Liver (tissue), 9 donors: Measurements from ENCODE around the gene IFRD1. TPM values are rescaled to one million over a fixed set of nuclear protein-coding genes. Genes with fewer than 3 reads are reported as not detected.

ENCODE experiments used
- DNase-seq: peaks from one replicate; pipeline ENCODE4 v3.0.0-alpha.2; 2017; ENCODE audit warnings: low spot score
- H3K27ac ChIP-seq, 2 donors: one replicate each; pipeline ENCODE4 v1.7.0; 2013; ENCODE audit warnings: inconsistent platforms in 2 of 2, low read length in 2 of 2, control low read depth in 1 of 2, low read depth in 1 of 2, mild to moderate bottlenecking in 1 of 2
- H3K27me3 ChIP-seq, 4 donors: one replicate each; pipeline versions ENCODE4 v1.6.1 to v1.7.0; 2013; ENCODE audit warnings: low read length in 3 of 4, inconsistent platforms in 1 of 4, mild to moderate bottlenecking in 1 of 4, moderate library complexity in 1 of 4; ENCODE audit not compliant: control insufficient read depth in 4 of 4, insufficient read depth in 4 of 4
- H3K36me3 ChIP-seq, 4 donors: one replicate each; pipeline versions ENCODE4 v1.6.1 to v1.7.0; 2013; ENCODE audit warnings: low read length in 3 of 4, mild to moderate bottlenecking in 3 of 4, low read depth in 1 of 4, moderate library complexity in 1 of 4; ENCODE audit not compliant: control insufficient read depth in 4 of 4, insufficient read depth in 3 of 4
- H3K4me1 ChIP-seq, 4 donors: one replicate each; pipeline versions ENCODE4 v1.6.1 to v1.7.0; 2013; ENCODE audit warnings: low read length in 3 of 4, mild to moderate bottlenecking in 3 of 4, moderate library complexity in 1 of 4; ENCODE audit not compliant: control insufficient read depth in 4 of 4, insufficient read depth in 4 of 4
- H3K4me3 ChIP-seq, 3 donors: one replicate each; pipeline versions ENCODE4 v1.6.1 to v1.7.0; 2013; ENCODE audit warnings: low read length in 3 of 3, control low read depth in 1 of 3, low read depth in 1 of 3, mild to moderate bottlenecking in 1 of 3
- H3K9ac ChIP-seq, 2 donors: one replicate each; pipeline ENCODE4 v1.7.0; 2013; ENCODE audit warnings: low read length in 2 of 2, mild to moderate bottlenecking in 2 of 2, moderate library complexity in 2 of 2, control low read depth in 1 of 2, low read depth in 1 of 2
- H3K9me3 ChIP-seq, 4 donors: one replicate each; pipeline versions ENCODE4 v1.6.1 to v1.7.0; 2013; ENCODE audit warnings: low read length in 3 of 4; ENCODE audit not compliant: control insufficient read depth in 4 of 4
- ATF3 ChIP-seq: IDR thresholded peaks from 2 replicates; pipeline ENCODE4 v1.6.1; 2016; ENCODE audit warnings: antibody characterized with exemption
- CTCF ChIP-seq: fragments of 150-350 bp; IDR thresholded peaks from 2 replicates; pipeline ENCODE4 v1.5.1; 2017; ENCODE audit warnings: improper control_type of control experiment, low read depth, low read length; ENCODE audit not compliant: missing input control
- FOXA1 ChIP-seq: IDR thresholded peaks from 2 replicates; pipeline ENCODE4 v1.6.1; 2016; ENCODE audit warnings: antibody characterized with exemption
- FOXA2 ChIP-seq: IDR thresholded peaks from 2 replicates; pipeline ENCODE4 v1.6.1; 2016; ENCODE audit warnings: antibody characterized with exemption
- GABPA ChIP-seq, 2 donors: IDR thresholded peaks in 1 of 2; conservative IDR thresholded peaks in 1 of 2; 2 replicates each; pipeline ENCODE4 v1.6.1; 2016; ENCODE audit warnings: antibody characterized with exemption in 2 of 2, mild to moderate bottlenecking in 1 of 2, moderate library complexity in 1 of 2
- HNF4A ChIP-seq, 2 donors: conservative IDR thresholded peaks; 2 replicates each; pipeline ENCODE4 v1.6.1; 2016; ENCODE audit warnings: antibody characterized with exemption in 2 of 2, mild to moderate bottlenecking in 2 of 2
- HNF4G ChIP-seq: IDR thresholded peaks from 2 replicates; pipeline ENCODE4 v1.6.1; 2016; ENCODE audit warnings: antibody characterized with exemption
- JUND ChIP-seq, 2 donors: IDR thresholded peaks; 2 replicates each; pipeline ENCODE4 v1.6.1; 2016; ENCODE audit warnings: antibody characterized with exemption in 2 of 2
- MAX ChIP-seq: IDR thresholded peaks from 2 replicates; pipeline ENCODE4 v1.6.1; 2016; ENCODE audit warnings: antibody characterized with exemption
- NR2F2 ChIP-seq: IDR thresholded peaks from 2 replicates; pipeline ENCODE4 v1.6.1; 2016; ENCODE audit warnings: antibody characterized with exemption
- RAD21 ChIP-seq, 2 donors: IDR thresholded peaks; 2 replicates each; pipeline ENCODE4 v1.6.1; 2016; ENCODE audit warnings: antibody characterized with exemption in 2 of 2, mild to moderate bottlenecking in 2 of 2
- REST ChIP-seq: IDR thresholded peaks from 2 replicates; pipeline ENCODE4 v1.6.1; 2016; ENCODE audit warnings: antibody characterized with exemption, mild to moderate bottlenecking
- RXRA ChIP-seq, 2 donors: IDR thresholded peaks; 2 replicates each; pipeline ENCODE4 v1.6.1; 2017 to 2018; ENCODE audit warnings: antibody characterized with exemption in 2 of 2, mild to moderate bottlenecking in 1 of 2
- SP1 ChIP-seq: IDR thresholded peaks from 2 replicates; pipeline ENCODE4 v1.6.1; 2018; ENCODE audit warnings: antibody characterized with exemption, mild to moderate bottlenecking
- TAF1 ChIP-seq: conservative IDR thresholded peaks from 2 replicates; pipeline ENCODE4 v1.6.1; 2016; ENCODE audit warnings: antibody characterized with exemption, mild to moderate bottlenecking
- YY1 ChIP-seq: IDR thresholded peaks from 2 replicates; pipeline ENCODE4 v1.6.1; 2016; ENCODE audit warnings: antibody characterized with exemption, mild to moderate bottlenecking
- ZBTB33 ChIP-seq: IDR thresholded peaks from 2 replicates; pipeline ENCODE4 v1.6.1; 2016; ENCODE audit warnings: antibody characterized with exemption
- WGBS: extraction: QIAGEN DNeasy Blood & Tissue Kit; methylation state at CpG from one replicate; pipeline ENCODE4 v1.1.7; 2013; 5-methylcytosine and 5-hydroxymethylcytosine counted together
- polyA plus RNA-seq, 2 donors: library from polyadenylated mRNA; stranded (reverse) in 1 of 2; unstranded in 1 of 2; fragments of 200-250 nt in 1 of 2; fragments of >200 nt in 1 of 2; fragmentation: Nextera tagmentation in 1 of 2; extraction: Ambion mirVana in 1 of 2; gene quantifications; one replicate each; pipeline versions ENCODE4 v1.2.1 to v1.2.3, GENCODE V29; 2013 to 2015
- total RNA-seq, 2 donors: library from RNA; depleted of rRNA; stranded (reverse); fragments of >200 nt; gene quantifications; one replicate each; pipeline ENCODE4 v1.2.3, GENCODE V29; 2014
- donor health status: healthy.
- donor health status: healthy.
- donor health status: healthy.
- donor health status: healthy.
- donor health status: healthy.

IFRD1 gene
- total and polyA plus RNA-seq, 4 donors: 7.7 to 35.6 (median 21.1) TPM

- no peak for DNase-seq
- Histone ChIP-seq H3K4me3 (no peak overlapping the region), H3K4me1 (no peaks in the 10 kb centered on the region), H3K27ac (no peak overlapping the region), H3K36me3 (no peaks in the 10 kb centered on the region), H3K9me3 (no peaks in the 10 kb centered on the region), H3K27me3 (no peaks in the 10 kb centered on the region), H3K9ac (no peak overlapping the region)
- 99% methylated on average over 1 of the region's 1 CpG for WGBS
- no peak for TF ChIP-seq CTCF
- TF ChIP-seq SP1: no peak
- no peak for TF ChIP-seq RAD21 (IDR thresholded peaks at IDR 0.05)
- TF ChIP-seq MAX: no peak
- TF ChIP-seq HNF4G: no peak
- no peak for TF ChIP-seq ATF3
- no peak for TF ChIP-seq REST
- TF ChIP-seq YY1: no peak
- no peak for TF ChIP-seq FOXA2
- no peak for TF ChIP-seq NR2F2
- no peak for TF ChIP-seq GABPA (IDR thresholded peaks at IDR 0.05 in 1 of 2, conservative IDR thresholded peaks at IDR 0.05 in 1 of 2)
- TF ChIP-seq TAF1: no peak
- no peak for TF ChIP-seq FOXA1
Measured at GRCh38 chr7:112427984-112428383, 22.3 kb upstream of the IFRD1 start.

- Histone ChIP-seq H3K4me1 (no peaks in the 10 kb centered on the region), H3K36me3 (no peaks in the 10 kb centered on the region), H3K9ac (no peak overlapping the region), H3K27me3 (no peaks in the 10 kb centered on the region), H3K27ac (no peak overlapping the region), H3K9me3 (no peaks in the 10 kb centered on the region), H3K4me3 (no peak overlapping the region)
- WGBS: 77% methylated on average over 2 of the region's 2 CpGs
- no peak for DNase-seq
- no peak for TF ChIP-seq TAF1
- no peak for TF ChIP-seq YY1
- no peak for TF ChIP-seq RAD21 (IDR thresholded peaks at IDR 0.05)
- TF ChIP-seq GABPA (IDR thresholded peaks at IDR 0.05 in 1 of 2, conservative IDR thresholded peaks at IDR 0.05 in 1 of 2): no peak
- TF ChIP-seq NR2F2: no peak
- TF ChIP-seq HNF4A (conservative IDR thresholded peaks at IDR 0.05): no peak
- TF ChIP-seq ATF3: no peak
- TF ChIP-seq MAX: no peak
- TF ChIP-seq RXRA (IDR thresholded peaks at IDR 0.05): no peak
- TF ChIP-seq SP1: no peak
- no peak for TF ChIP-seq REST
- no peak for TF ChIP-seq JUND (IDR thresholded peaks at IDR 0.05)
- TF ChIP-seq CTCF: no peak
- no peak for TF ChIP-seq HNF4G
- TF ChIP-seq FOXA2: no peak
- no peak for TF ChIP-seq ZBTB33
Measured at GRCh38 chr7:112428715-112429114, 21.5 kb upstream of the IFRD1 start.
